Mucosa of descending colon (tissue), 3 donors: ENCODE data around the gene APOF. TPM values are rescaled to one million over a fixed set of nuclear protein-coding genes. Genes with fewer than 3 reads are reported as not detected.
A peak's percentile ranks its signal among the peaks of the same experiment; 100 is the strongest.

Experiments
- ATAC-seq: fragments of 200-7000 bp; cut with Tn5 transposase; one replicate; pipeline ENCODE4 v1.9.1; 2020; ENCODE audit warnings: mild to moderate bottlenecking, moderate library complexity
- DNase-seq, 3 donors: peaks; one replicate each; pipeline ENCODE4 v3.0.0-alpha.2; 2020
- H3K36me3 ChIP-seq: fragments of 200-600 bp; one replicate; pipeline ENCODE4 v1.8.0; 2021; ENCODE audit warnings: low read depth, mild to moderate bottlenecking
- H3K4me1 ChIP-seq: fragments of 200-600 bp; one replicate; pipeline ENCODE4 v1.8.0; 2021; ENCODE audit warnings: low read depth, mild to moderate bottlenecking
- H3K4me3 ChIP-seq: fragments of 200-600 bp; one replicate; pipeline ENCODE4 v1.8.0; 2021; ENCODE audit warnings: mild to moderate bottlenecking
- H3K9me3 ChIP-seq: fragments of 200-600 bp; one replicate; pipeline ENCODE4 v1.8.0; 2021; ENCODE audit warnings: mild to moderate bottlenecking
- intact Hi-C, 2 donors: fragments of 100-400 bp; cut with DNase I in 1 of 2; cut with micrococcal nuclease in 1 of 2; formaldehyde crosslinking; loops; one replicate each; pipeline versions ENCODE4 v1.11.0 to v1.11.1; 2022; cut with DNase I, micrococcal nuclease
- total RNA-seq, 3 donors: library from RNA; stranded (reverse); fragmentation: NEBNext Ultra II Directional in 2 of 3; extraction: Animal tissue kit (Norgen Biotek cat#: 25700) in 2 of 3; gene quantifications; one replicate each; pipeline versions ENCODE4 v1.2.1 to v1.2.4, GENCODE V29; 2021 to 2023
- TF ChIP-seq, protein P1 (sequence below): fragments of 200-600 bp; IDR thresholded peaks from one replicate; pipeline ENCODE4 v1.8.0; 2022; ENCODE audit warnings: antibody characterized with exemption, mild to moderate bottlenecking
- donor health status: DM: no; HTN: no; CAD: no; lungs with moderate emphysema.
- donor health status: DM: no; HTN: no; CAD: no.
- donor health status: DM: no; HTN: yes; CAD: no.

The APOF gene
- total RNA-seq, 3 donors from 2014 or later, result not detected

DNA sequence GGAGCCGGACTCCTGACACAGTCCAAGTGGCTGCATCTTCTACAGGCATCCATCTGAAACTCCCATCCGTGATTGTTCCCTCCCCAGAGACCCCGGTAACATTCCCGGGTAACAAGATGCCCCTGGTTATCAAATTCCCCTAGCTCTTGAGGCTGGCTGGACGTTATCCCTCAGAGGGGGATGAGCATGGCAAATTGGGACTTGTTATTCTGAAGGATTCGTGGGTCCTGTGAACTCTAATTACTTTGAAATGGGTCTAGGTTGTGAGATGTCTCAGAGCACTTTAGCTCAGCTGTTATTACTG, 28.2 kb downstream of the APOF start:
- no peaks in the 10 kb centered on the region for H3K36me3 ChIP-seq
- no peak for ATAC-seq
- intact Hi-C loops, result no loop called here
- peak overlapping the region; percentile 30 for H3K4me3 ChIP-seq
- H3K9me3 ChIP-seq, result no peaks in the 10 kb centered on the region
- peaks cover 4% of the 10 kb centered on the region for H3K4me1 ChIP-seq
- DNase-seq, result no peak
- TF ChIP-seq, protein P1, sequence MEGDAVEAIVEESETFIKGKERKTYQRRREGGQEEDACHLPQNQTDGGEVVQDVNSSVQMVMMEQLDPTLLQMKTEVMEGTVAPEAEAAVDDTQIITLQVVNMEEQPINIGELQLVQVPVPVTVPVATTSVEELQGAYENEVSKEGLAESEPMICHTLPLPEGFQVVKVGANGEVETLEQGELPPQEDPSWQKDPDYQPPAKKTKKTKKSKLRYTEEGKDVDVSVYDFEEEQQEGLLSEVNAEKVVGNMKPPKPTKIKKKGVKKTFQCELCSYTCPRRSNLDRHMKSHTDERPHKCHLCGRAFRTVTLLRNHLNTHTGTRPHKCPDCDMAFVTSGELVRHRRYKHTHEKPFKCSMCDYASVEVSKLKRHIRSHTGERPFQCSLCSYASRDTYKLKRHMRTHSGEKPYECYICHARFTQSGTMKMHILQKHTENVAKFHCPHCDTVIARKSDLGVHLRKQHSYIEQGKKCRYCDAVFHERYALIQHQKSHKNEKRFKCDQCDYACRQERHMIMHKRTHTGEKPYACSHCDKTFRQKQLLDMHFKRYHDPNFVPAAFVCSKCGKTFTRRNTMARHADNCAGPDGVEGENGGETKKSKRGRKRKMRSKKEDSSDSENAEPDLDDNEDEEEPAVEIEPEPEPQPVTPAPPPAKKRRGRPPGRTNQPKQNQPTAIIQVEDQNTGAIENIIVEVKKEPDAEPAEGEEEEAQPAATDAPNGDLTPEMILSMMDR, result no peak

DNA sequence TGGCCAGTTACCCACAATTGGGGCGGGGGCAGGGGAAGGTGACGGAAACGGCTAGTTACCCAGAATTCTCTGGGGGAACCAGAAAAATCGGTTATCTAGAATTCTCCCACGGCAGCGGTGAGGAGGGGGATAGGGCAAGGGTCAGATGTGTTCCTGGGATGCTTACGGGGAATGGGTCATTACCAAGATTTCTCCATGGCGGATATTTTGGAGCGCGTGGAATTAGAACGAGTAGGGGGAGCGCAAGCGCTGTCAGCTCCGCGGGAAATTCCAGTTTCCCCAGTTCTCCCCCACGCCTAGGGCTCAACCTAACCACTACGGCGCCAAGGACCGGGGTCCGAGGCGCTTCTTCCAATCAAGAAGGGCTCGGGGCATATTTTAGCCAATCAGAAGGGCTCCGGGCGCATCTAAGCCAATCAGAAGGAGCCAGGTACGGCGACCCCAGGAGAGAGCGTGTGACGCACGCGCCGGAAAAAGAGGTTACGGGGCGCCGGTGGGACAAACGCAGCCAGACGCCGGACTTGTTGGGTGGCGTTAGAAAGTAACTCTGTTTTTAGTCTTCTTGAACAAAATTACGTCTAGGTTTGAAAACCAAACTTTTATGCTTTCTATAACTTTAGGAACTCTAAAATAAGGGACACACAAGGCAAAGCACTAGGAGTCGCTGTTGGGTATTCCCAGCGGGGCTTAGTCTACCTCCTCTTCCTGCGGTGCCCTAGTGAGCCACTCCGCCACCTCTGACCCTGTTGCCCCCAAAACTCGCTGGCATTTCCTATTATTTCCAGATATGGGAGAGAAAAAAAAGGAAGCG, 28.8 kb downstream of the APOF start, which contains the start of gene PAN2:
Gene PAN2 (minus strand): TSS at position 322 of the 811 bp plus-strand sequence. CDS start 906 bp downstream, outside the sequence.
- ATAC-seq, result peak; percentile 98

DNA sequence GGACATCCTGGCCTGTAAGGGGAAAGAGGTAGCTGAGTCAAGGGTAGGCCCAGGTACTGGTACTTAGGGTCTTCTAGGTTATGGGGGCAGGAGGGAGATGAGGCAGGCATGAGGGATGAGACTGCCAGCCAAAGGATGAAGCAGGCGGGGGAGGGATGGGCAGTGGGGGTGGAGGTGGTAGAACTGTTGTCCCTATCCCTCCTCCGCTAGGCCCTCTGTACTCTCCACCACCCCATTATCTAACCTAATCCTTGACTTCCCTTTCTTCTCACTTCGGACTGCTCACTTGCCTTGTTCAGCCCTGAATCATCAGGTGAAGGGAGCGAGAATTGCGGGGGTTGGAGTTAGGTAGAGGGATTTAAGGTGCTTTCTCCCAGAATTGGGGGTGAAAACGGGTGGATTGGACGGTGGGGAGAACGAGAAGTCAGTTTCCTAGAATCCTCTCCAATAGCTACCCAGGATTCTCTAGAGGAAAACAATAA, 29.4 kb downstream of the APOF start:
- peak; percentile 4 for ATAC-seq
- no peaks in the 10 kb centered on the region for H3K36me3 ChIP-seq
- intact Hi-C loops, result no loop called here
- TF ChIP-seq, protein P1, result no peak
- peaks cover 4% of the 10 kb centered on the region for H3K4me1 ChIP-seq
- H3K9me3 ChIP-seq, result no peaks in the 10 kb centered on the region
- peak overlapping the region; percentile 30 for H3K4me3 ChIP-seq
- DNase-seq, result peak in 1 of 3 donors; percentile 34

More for the DNA sequence above, 28.8 kb downstream of the APOF start, which contains the start of gene PAN2:
- intact Hi-C loops, result no loop called here
- H3K36me3 ChIP-seq, result no peaks in the 10 kb centered on the region
- peak within 1 kb of the TSS; percentile 30 for H3K4me3 ChIP-seq
- no peaks in the 10 kb centered on the region for H3K9me3 ChIP-seq
- TF ChIP-seq, protein P1, result no peak
- DNase-seq, result peak; percentile 94 to 97 (median 96)
- H3K4me1 ChIP-seq, result peaks cover 4% of the 10 kb centered on the region

DNA sequence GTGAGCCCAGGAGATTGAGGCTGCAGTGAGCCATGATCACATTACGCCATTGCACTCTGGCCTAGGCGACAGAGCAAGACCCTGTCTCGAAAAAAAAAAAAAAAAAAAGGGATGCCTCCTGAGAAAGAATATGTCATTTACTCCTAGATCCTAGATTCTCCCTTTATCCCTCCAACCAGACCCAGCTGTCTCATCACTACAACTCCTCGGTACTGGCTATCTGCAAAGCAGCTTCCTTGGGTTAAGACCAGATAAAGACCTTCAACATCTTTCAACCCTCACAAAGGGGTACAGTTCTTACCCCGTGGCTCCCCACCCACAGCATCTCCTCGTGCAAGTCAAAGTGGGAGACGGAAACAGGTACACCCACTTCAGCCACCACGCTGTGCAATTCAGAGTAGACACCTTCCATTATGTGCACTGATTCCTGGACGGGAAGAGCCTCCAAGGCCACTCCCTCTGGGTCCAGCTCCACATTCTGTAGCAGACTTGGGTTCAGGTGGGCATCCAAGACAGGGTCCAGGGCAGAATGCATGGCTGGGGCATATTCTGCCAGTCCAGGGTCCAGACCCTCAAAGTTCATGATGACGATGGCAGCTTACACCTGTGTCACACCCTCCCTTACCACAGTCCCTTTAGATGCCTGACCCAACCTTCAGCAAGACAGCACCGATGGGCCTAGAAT, 30.0 kb downstream of the APOF start:
- no peak for ATAC-seq
- DNase-seq, result no peak
- TF ChIP-seq, protein P1, result no peak
- Histone ChIP-seq H3K4me1 (peaks cover 4% of the 10 kb centered on the region), H3K4me3 (no peak overlapping the region), H3K36me3 (no peaks in the 10 kb centered on the region), H3K9me3 (no peaks in the 10 kb centered on the region)
- intact Hi-C loops, result no loop called here

DNA sequence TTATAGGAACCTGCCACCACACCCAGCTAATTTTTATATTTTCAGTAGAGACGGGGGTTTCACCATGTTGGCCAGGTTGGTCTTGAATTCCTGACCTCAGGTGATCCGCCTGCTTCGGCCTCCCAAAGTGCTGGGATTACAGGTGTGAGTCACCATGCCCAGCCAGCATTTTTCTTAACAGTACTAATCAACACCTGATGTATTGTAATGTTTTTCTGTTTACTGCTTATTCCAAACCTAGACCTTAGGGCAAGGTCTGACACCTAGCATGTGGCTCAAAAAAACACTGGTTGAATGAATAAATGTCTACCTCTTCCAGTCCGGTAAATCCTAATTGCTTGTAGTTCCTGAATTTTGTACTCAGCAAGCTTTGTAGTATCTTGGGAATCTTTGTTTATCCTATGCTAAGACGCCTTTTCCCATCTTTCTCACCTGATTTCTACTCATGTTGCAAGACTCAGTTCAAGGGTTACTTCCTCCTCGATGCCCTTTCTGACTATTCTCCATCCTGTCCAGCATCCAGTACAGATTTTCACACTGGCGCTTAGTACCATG, 31.6 kb downstream of the APOF start:
- Histone ChIP-seq H3K9me3 (no peaks in the 10 kb centered on the region), H3K4me1 (peaks cover 4% of the 10 kb centered on the region), H3K36me3 (no peaks in the 10 kb centered on the region), H3K4me3 (no peak overlapping the region)
- TF ChIP-seq, protein P1, result no peak
- ATAC-seq, result no peak
- no peak for DNase-seq
- intact Hi-C loops, result no loop called here
